ENCODE results near the gene FUT2.

GRCh38 chr19:48676887-48677286, 18.9 kb upstream of the FUT2 start:
- TF ChIP-seq, protein P1, sequence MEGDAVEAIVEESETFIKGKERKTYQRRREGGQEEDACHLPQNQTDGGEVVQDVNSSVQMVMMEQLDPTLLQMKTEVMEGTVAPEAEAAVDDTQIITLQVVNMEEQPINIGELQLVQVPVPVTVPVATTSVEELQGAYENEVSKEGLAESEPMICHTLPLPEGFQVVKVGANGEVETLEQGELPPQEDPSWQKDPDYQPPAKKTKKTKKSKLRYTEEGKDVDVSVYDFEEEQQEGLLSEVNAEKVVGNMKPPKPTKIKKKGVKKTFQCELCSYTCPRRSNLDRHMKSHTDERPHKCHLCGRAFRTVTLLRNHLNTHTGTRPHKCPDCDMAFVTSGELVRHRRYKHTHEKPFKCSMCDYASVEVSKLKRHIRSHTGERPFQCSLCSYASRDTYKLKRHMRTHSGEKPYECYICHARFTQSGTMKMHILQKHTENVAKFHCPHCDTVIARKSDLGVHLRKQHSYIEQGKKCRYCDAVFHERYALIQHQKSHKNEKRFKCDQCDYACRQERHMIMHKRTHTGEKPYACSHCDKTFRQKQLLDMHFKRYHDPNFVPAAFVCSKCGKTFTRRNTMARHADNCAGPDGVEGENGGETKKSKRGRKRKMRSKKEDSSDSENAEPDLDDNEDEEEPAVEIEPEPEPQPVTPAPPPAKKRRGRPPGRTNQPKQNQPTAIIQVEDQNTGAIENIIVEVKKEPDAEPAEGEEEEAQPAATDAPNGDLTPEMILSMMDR (IDR thresholded peaks at IDR 0.05; ENCODE audit: borderline replicate concordance, extremely low read depth, low read length, poor library complexity, severe bottlenecking), result no peak
- TF ChIP-seq EZH2 (IDR thresholded peaks at IDR 0.05; ENCODE audit: borderline replicate concordance, low read depth, low read length, severe bottlenecking), result no peak
